IMR-90 (cell line): ENCODE measurements around the gene CCDC88C. TPM values are rescaled to one million over a fixed set of nuclear protein-coding genes. Genes with fewer than 3 reads are reported as not detected.

ENCODE experiments used
- ATAC-seq: fragments of 200-7000 bp; cut with Tn5 transposase; 2 replicates; pipeline ENCODE4 v1.9.1; 2020; ENCODE audit warnings: low read depth, mild to moderate bottlenecking, moderate library complexity
- BruUV-seq: library from RNA; stranded (reverse); fragments of 400-500 nt; replicated peaks from 2 replicates; lab custom pipeline; 2021; lab: Mats Ljungman, UMichigan
- CTCF ChIA-PET: fragments of 300-600 bp; formaldehyde crosslinking; extraction: SDS; loops from one replicate; lab custom pipeline; 2021; ENCODE audit warnings: antibody characterized with exemption; lab: Yijun Ruan, JAX
- POLR2A ChIA-PET: fragments of 300-600 bp; sonication (Branson Sonifier 250); formaldehyde crosslinking; loops from one replicate; lab custom pipeline; 2022; ENCODE audit warnings: antibody characterized with exemption; ENCODE audit not compliant: unreplicated experiment; lab: Charles Lee
- DNase-seq: peaks from one replicate; pipeline ENCODE4 v3.0.0; 2013
- H2AFZ ChIP-seq: replicated peaks from 2 replicates; pipeline ENCODE3; 2013; ENCODE audit warnings: low read length, mild to moderate bottlenecking; ENCODE audit not compliant: poor library complexity
- H2AK5ac ChIP-seq: 2 replicates; pipeline ENCODE4 v1.6.1; 2013; ENCODE audit warnings: low read depth, low read length, inconsistent platforms
- H2AK9ac ChIP-seq: replicated peaks from 2 replicates; pipeline ENCODE3; 2013; ENCODE audit warnings: mild to moderate bottlenecking, low read depth, low read length, moderate library complexity; ENCODE audit not compliant: poor library complexity
- H2BK120ac ChIP-seq: 2 replicates; pipeline ENCODE4 v1.6.1; 2013; ENCODE audit warnings: low read depth, low read length, inconsistent platforms
- H2BK15ac ChIP-seq: 3 replicates; pipeline ENCODE4 v1.6.1; 2013; ENCODE audit warnings: low read depth, low read length, inconsistent platforms
- H2BK20ac ChIP-seq: 2 replicates; pipeline ENCODE4 v1.6.1; 2013; ENCODE audit warnings: low read depth, mild to moderate bottlenecking, inconsistent platforms, low read length, moderate library complexity
- H2BK5ac ChIP-seq: 2 replicates; pipeline ENCODE4 v1.6.1; 2013; ENCODE audit warnings: mild to moderate bottlenecking, low read depth, low read length, inconsistent platforms; ENCODE audit not compliant: poor library complexity, severe bottlenecking
- H3K14ac ChIP-seq: replicated peaks from 2 replicates; pipeline ENCODE4 v1.6.1; 2013; ENCODE audit warnings: low read depth, low read length, inconsistent platforms
- H3K18ac ChIP-seq: 2 replicates; pipeline ENCODE4 v1.6.1; 2013; ENCODE audit warnings: low read depth, low read length, control low read depth
- H3K23ac ChIP-seq: 2 replicates; pipeline ENCODE4 v1.6.1; 2013; ENCODE audit warnings: low read depth, low read length, inconsistent platforms
- H3K27ac ChIP-seq: 2 replicates; pipeline ENCODE4 v1.5.1; 2013; ENCODE audit warnings: mild to moderate bottlenecking, control low read depth, low read length; ENCODE audit not compliant: insufficient read depth
- H3K27me3 ChIP-seq: 2 replicates; pipeline ENCODE4 v1.6.1; 2013; ENCODE audit warnings: low read length; ENCODE audit not compliant: control insufficient read depth, insufficient read depth
- H3K36me3 ChIP-seq: 2 replicates; pipeline ENCODE4 v1.6.1; 2013; ENCODE audit warnings: low read length, mixed read lengths; ENCODE audit not compliant: control insufficient read depth, insufficient read depth
- H3K4ac ChIP-seq: 2 replicates; pipeline ENCODE4 v1.6.1; 2013; ENCODE audit warnings: low read depth, low read length, inconsistent platforms
- H3K4me1 ChIP-seq: 2 replicates; pipeline ENCODE4 v1.6.1; 2013; ENCODE audit warnings: low read length, mixed read lengths; ENCODE audit not compliant: control insufficient read depth, insufficient read depth
- H3K4me2 ChIP-seq: 2 replicates; pipeline ENCODE4 v1.6.1; 2013; ENCODE audit warnings: low read depth, mild to moderate bottlenecking, control low read depth, low read length, moderate library complexity
- H3K4me3 ChIP-seq: 2 replicates; pipeline ENCODE4 v1.5.1; 2013; ENCODE audit warnings: low read depth, mild to moderate bottlenecking, control low read depth, low read length, moderate library complexity; ENCODE audit not compliant: insufficient read depth
- H3K56ac ChIP-seq: 2 replicates; pipeline ENCODE4 v1.6.1; 2013; ENCODE audit warnings: low read length, inconsistent platforms; ENCODE audit not compliant: insufficient read depth; ENCODE audit errors: extremely low read depth
- H3K79me1 ChIP-seq, 2 experiments: 2 replicates each; pipeline ENCODE4 v1.6.1; 2013; ENCODE audit warnings: low read length in 2 of 2, inconsistent platforms in 1 of 2, low read depth in 1 of 2
- H3K9ac ChIP-seq: 2 replicates; pipeline ENCODE4 v1.6.1; 2013; ENCODE audit warnings: low read depth, low read length, control low read depth
- H3K9me1 ChIP-seq: 2 replicates; pipeline ENCODE4 v1.6.1; 2013; ENCODE audit warnings: low read length, inconsistent platforms; ENCODE audit not compliant: insufficient read depth
- H3K9me3 ChIP-seq: 2 replicates; pipeline ENCODE4 v1.6.1; 2013; ENCODE audit warnings: low read length; ENCODE audit not compliant: control insufficient read depth, insufficient read depth
- H4K20me1 ChIP-seq: 2 replicates; pipeline ENCODE4 v1.6.1; 2013; ENCODE audit warnings: low read length, inconsistent platforms; ENCODE audit not compliant: insufficient read depth
- H4K5ac ChIP-seq: 2 replicates; pipeline ENCODE4 v1.6.1; 2013; ENCODE audit warnings: mild to moderate bottlenecking, low read depth, low read length, control low read depth
- H4K8ac ChIP-seq, 2 experiments: 2 replicates each; pipeline ENCODE4 v1.6.1; 2013; ENCODE audit warnings: low read depth in 2 of 2, low read length in 2 of 2, control low read depth in 1 of 2, inconsistent platforms in 1 of 2
- H4K91ac ChIP-seq: 2 replicates; pipeline ENCODE4 v1.6.1; 2013; ENCODE audit warnings: low read depth, low read length, inconsistent platforms; ENCODE audit not compliant: insufficient read depth
- CEBPB ChIP-seq: IDR thresholded peaks from 2 replicates; pipeline ENCODE4 v1.6.1; 2012; ENCODE audit warnings: low read depth, low read length, improper control_type of control experiment
- POLR2A ChIP-seq: IDR thresholded peaks from 2 replicates; pipeline ENCODE4 v1.6.1; 2012; ENCODE audit warnings: mild to moderate bottlenecking, low read depth, low read length
- RAD21 ChIP-seq: IDR thresholded peaks from 2 replicates; pipeline ENCODE4 v1.6.1; 2012; ENCODE audit warnings: low read length, improper control_type of control experiment
- RFX5 ChIP-seq: IDR thresholded peaks from 2 replicates; pipeline ENCODE4 v1.8.0; 2012; ENCODE audit warnings: low read depth, mild to moderate bottlenecking, low read length, moderate library complexity
- WGBS, 2 experiments: methylation state at CpG; one replicate each; pipeline versions ENCODE4 v1.1.5 to v1.1.7; 2013; ENCODE audit warnings: missing lambda C conversion rate in 2 of 2; ENCODE audit not compliant: insufficient read length in 1 of 2; ENCODE audit errors: extremely low coverage in 2 of 2; 5-methylcytosine and 5-hydroxymethylcytosine counted together
- dilution Hi-C: fragments of 300-500 bp; cut with HindIII; formaldehyde crosslinking; loops from one replicate; pipeline ENCODE4 v1.14.3; 2018; ENCODE audit warnings: low sequenced_read_pairs; ENCODE audit not compliant: unreplicated experiment
- in situ Hi-C: fragments of 300-500 bp; cut with MboI; formaldehyde crosslinking; loops from 3 replicates; pipeline ENCODE4 v1.14.3; 2019; ENCODE audit warnings: low sequenced_read_pairs, inconsistent platforms, mixed read lengths
- intact Hi-C: fragments of 100-400 bp; cut with micrococcal nuclease; formaldehyde crosslinking; loops from 2 replicates; pipeline ENCODE4 v1.10.0; 2022
- polyA plus RNA-seq, 3 experiments: library from polyadenylated mRNA; depleted of rRNA; stranded (reverse); fragments of >200 nt; gene quantifications; 2 replicates each; pipeline ENCODE4 v1.2.3, GENCODE V29; 2012; ENCODE audit warnings: low replicate concordance in 1 of 3
- total RNA-seq: library from RNA; depleted of rRNA; stranded (reverse); fragments of >200 nt; gene quantifications from 2 replicates; pipeline ENCODE4 v1.2.3, GENCODE V29; 2012

CCDC88C gene
- total and polyA plus RNA-seq, 2 of the 4 experiments (the other 2 are of a cell fraction) = 0.17 to 0.18 TPM

- intact Hi-C loops (no loop called here), dilution Hi-C loops (no loop called here), in situ Hi-C loops (no loop called here)
- Histone ChIP-seq H3K36me3 (no peaks in the 10 kb centered on the region), H3K79me1 (no peaks in the 10 kb centered on the region), H3K4me1 (no peaks in the 10 kb centered on the region), H2AK9ac (no peak overlapping the region), H2AK5ac (no peak overlapping the region), H2AFZ (peak overlapping the region; percentile 77), H3K9me1 (no peaks in the 10 kb centered on the region), H3K27ac (no peak overlapping the region), H3K56ac (no peak overlapping the region), H2BK20ac (no peak overlapping the region), H3K9ac (no peak overlapping the region), H4K91ac (no peak overlapping the region), H2BK5ac (no peak overlapping the region), H3K4me2 (no peak overlapping the region), H3K4ac (no peak overlapping the region), H3K9me3 (no peaks in the 10 kb centered on the region), H3K14ac (no peak overlapping the region), H4K5ac (no peak overlapping the region), H4K20me1 (no peaks in the 10 kb centered on the region), H3K27me3 (peaks cover 34% of the 10 kb centered on the region), H3K4me3 (no peak overlapping the region), H4K8ac (no peak overlapping the region), H3K23ac (no peak overlapping the region), H2BK120ac (no peak overlapping the region), H3K18ac (no peak overlapping the region), H2BK15ac (no peak overlapping the region)
- ATAC-seq = no peak
- ChIA-PET CTCF (interaction anchor here (0.7 to 2.5 kb wide), 3 partner anchors 93 to 95 kb away, joined by 3 to 9 read pairs (median 7); no protein-coding TSS in a partner anchor), POLR2A (no interaction called here)
- WGBS, 2 experiments = 49% methylated on average over 7 of the region's 12 CpGs; no CpG with 5 or more reads in 1 of the 2 experiments
- no peak for TF ChIP-seq POLR2A
- TF ChIP-seq CEBPB = no peak
- TF ChIP-seq RFX5 = no peak
- no peak for TF ChIP-seq RAD21
- no TSS peak for BruUV-seq
- DNase-seq = no peak
Measured at GRCh38 chr14:91419044-91419397, 1.4 kb upstream of the CCDC88C start.
